Ascending aorta (tissue), 2 donors: ENCODE data around the gene CSH1. TPM values are rescaled to one million over a fixed set of nuclear protein-coding genes. Genes with fewer than 3 reads are reported as not detected.
"Not testable (repeated sequence)": the region's sequence is repeated elsewhere in the genome, so short reads cannot be mapped to it uniquely, and the experiment has no call there.

Experiments used
- DNase-seq, 2 donors: peaks; one replicate each; pipeline ENCODE4 v3.0.0-alpha.2; 2019; ENCODE audit warnings: low spot score in 2 of 2
- H3K27ac ChIP-seq, 2 donors: fragments of 200-600 bp; sonication (generic); one replicate each; pipeline ENCODE4 v1.5.1; 2016 to 2017; ENCODE audit warnings: mild to moderate bottlenecking in 1 of 2
- H3K27me3 ChIP-seq: fragments of 200-600 bp; sonication (generic); one replicate; pipeline ENCODE4 v1.5.1; 2017
- H3K36me3 ChIP-seq, 2 donors: fragments of 200-600 bp; sonication (generic); one replicate each; pipeline ENCODE4 v1.5.1; 2016
- H3K4me1 ChIP-seq, 2 donors: fragments of 200-600 bp; sonication (generic); one replicate each; pipeline ENCODE4 v1.5.1; 2016 to 2017; ENCODE audit warnings: mild to moderate bottlenecking in 1 of 2
- H3K4me3 ChIP-seq, 2 donors: fragments of 200-600 bp; sonication (generic); one replicate each; pipeline ENCODE4 v1.5.1; 2016 to 2017; ENCODE audit warnings: mild to moderate bottlenecking in 1 of 2
- H3K9me3 ChIP-seq, 2 donors: fragments of 200-600 bp; sonication (generic); one replicate each; pipeline ENCODE4 v1.5.1; 2016
- CTCF ChIP-seq, 3 experiments: fragments of 200-600 bp in 2 of 3; fragments of 450-650 bp in 1 of 3; sonication (generic) in 2 of 3; IDR thresholded peaks; one replicate each; pipeline ENCODE4 v1.5.1; 2016 to 2019; ENCODE audit warnings: antibody characterized with exemption in 3 of 3, mild to moderate bottlenecking in 1 of 3, moderate library complexity in 1 of 3
- intact Hi-C: fragments of 100-400 bp; cut with DNase I; formaldehyde crosslinking; loops from one replicate; pipeline ENCODE4 v1.15.1; 2023
- total RNA-seq: library from RNA; depleted of rRNA; stranded (reverse); fragments of >200 nt; gene quantifications from one replicate; pipeline ENCODE4 v1.1.0, GENCODE V29; 2016

The CSH1 gene
- total RNA-seq, 1 donor from 2014 or later: not detected

GRCh38 chr17:63892316-63893037 lies 3.9 kb downstream of the CSH1 start:
- H3K9me3 ChIP-seq, H3K4me1 ChIP-seq, intact Hi-C loops, H3K27me3 ChIP-seq, DNase-seq, H3K27ac ChIP-seq, H3K4me3 ChIP-seq, H3K36me3 ChIP-seq: not testable (repeated sequence)

GRCh38 chr17:63889026-63889848 lies 7.1 kb downstream of the CSH1 start:
- H3K27me3 ChIP-seq, H3K36me3 ChIP-seq, H3K4me3 ChIP-seq, H3K9me3 ChIP-seq, H3K27ac ChIP-seq, H3K4me1 ChIP-seq, intact Hi-C loops: not testable (repeated sequence)
- DNase-seq: peak in 1 of 2 donors; percentile 59
- TF ChIP-seq CTCF (IDR thresholded peaks at IDR 0.05): peak in 2 of 3 experiments; percentile 27 to 32

GRCh38 chr17:63885119-63885518 lies 11.3 kb downstream of the CSH1 start:
- H3K27me3 ChIP-seq, H3K4me1 ChIP-seq, DNase-seq, H3K27ac ChIP-seq, H3K36me3 ChIP-seq, H3K4me3 ChIP-seq, H3K9me3 ChIP-seq, intact Hi-C loops: not testable (repeated sequence)

GRCh38 chr17:63882626-63883126 lies 13.7 kb downstream of the CSH1 start:
- H3K36me3 ChIP-seq, H3K4me1 ChIP-seq, H3K4me3 ChIP-seq, DNase-seq, H3K9me3 ChIP-seq, intact Hi-C loops, H3K27me3 ChIP-seq, H3K27ac ChIP-seq: not testable (repeated sequence)

GRCh38 chr17:63881935-63882601 lies 14.3 kb downstream of the CSH1 start, which contains the start of gene GH2:
GH2 (minus strand) TSS chr17:63881944; CDS start chr17:63881801, 143 bp downstream.
- H3K36me3 ChIP-seq: no peaks in the 10 kb centered on the region
- no peaks in the 10 kb centered on the region for H3K4me1 ChIP-seq
- peak; percentile 26 to 63 (median 63) for TF ChIP-seq CTCF (IDR thresholded peaks at IDR 0.05)
- no peaks in the 10 kb centered on the region for H3K9me3 ChIP-seq
- no peak for DNase-seq
- no peak within 1 kb of the TSS for H3K4me3 ChIP-seq
- no peaks in the 10 kb centered on the region for H3K27me3 ChIP-seq
- no peak within 1 kb of the TSS for H3K27ac ChIP-seq
- intact Hi-C loops: no loop called here

GRCh38 chr17:63881337-63881736 lies 15.0 kb downstream of the CSH1 start:
- H3K4me3 ChIP-seq, H3K36me3 ChIP-seq, H3K4me1 ChIP-seq, intact Hi-C loops, H3K27ac ChIP-seq, H3K9me3 ChIP-seq, H3K27me3 ChIP-seq, DNase-seq: not testable (repeated sequence)

- no peaks in the 10 kb centered on the region for H3K9me3 ChIP-seq
- no peak overlapping the region for H3K4me3 ChIP-seq
- TF ChIP-seq CTCF (IDR thresholded peaks at IDR 0.05): no peak
- no peaks in the 10 kb centered on the region for H3K4me1 ChIP-seq
- no peak for DNase-seq
- intact Hi-C loops: no loop called here
- H3K36me3 ChIP-seq: no peaks in the 10 kb centered on the region
- H3K27ac ChIP-seq: no peak overlapping the region
- H3K27me3 ChIP-seq: no peaks in the 10 kb centered on the region
Observed at GRCh38 chr17:63880706-63881105, 15.7 kb downstream of the CSH1 start.

GRCh38 chr17:63878413-63878812 lies 18.0 kb downstream of the CSH1 start:
- intact Hi-C loops, H3K36me3 ChIP-seq, H3K4me1 ChIP-seq, H3K9me3 ChIP-seq, H3K27me3 ChIP-seq, H3K27ac ChIP-seq, H3K4me3 ChIP-seq, DNase-seq: not testable (repeated sequence)

GRCh38 chr17:63874693-63875092 lies 21.7 kb downstream of the CSH1 start:
- H3K4me1 ChIP-seq: not testable (repeated sequence)

GRCh38 chr17:63874061-63874626 lies 22.2 kb downstream of the CSH1 start:
- H3K4me1 ChIP-seq, H3K27me3 ChIP-seq, DNase-seq, intact Hi-C loops, H3K36me3 ChIP-seq, H3K9me3 ChIP-seq, H3K4me3 ChIP-seq, H3K27ac ChIP-seq: not testable (repeated sequence)

More at GRCh38 chr17:63874693-63875092, 21.7 kb downstream of the CSH1 start:
- H3K9me3 ChIP-seq, H3K27ac ChIP-seq, H3K27me3 ChIP-seq, DNase-seq, H3K36me3 ChIP-seq, H3K4me3 ChIP-seq, intact Hi-C loops: not testable (repeated sequence)
